ENCODE data around the gene STAT5B.
"Not testable (repeated sequence)": the region's sequence is repeated elsewhere in the genome, so short reads cannot be mapped to it uniquely, and the experiment has no call there.

The STAT5B gene

DNA sequence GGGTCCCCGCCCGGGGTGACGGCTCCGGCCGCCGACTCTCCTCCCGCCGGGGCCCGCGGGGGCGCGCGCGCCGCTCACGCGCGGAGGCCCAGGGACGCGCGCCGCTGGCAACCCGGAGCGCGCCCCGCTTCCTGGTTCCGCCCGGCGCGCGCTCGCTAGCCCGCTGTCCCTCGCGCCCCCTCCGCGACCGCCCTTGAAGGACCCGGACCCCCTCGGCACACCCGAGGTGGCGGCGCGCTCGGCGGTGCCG, at the start of gene STAT5B:
TSS of gene STAT5B (minus strand) at position 33 of the 250 bp plus-strand sequence. CDS start 44,264 bp downstream, outside the sequence.
- peak in 1 of 2 donors; percentile 56 for DNase-seq (ENCODE audit: low read depth in 2 of 2)

DNA sequence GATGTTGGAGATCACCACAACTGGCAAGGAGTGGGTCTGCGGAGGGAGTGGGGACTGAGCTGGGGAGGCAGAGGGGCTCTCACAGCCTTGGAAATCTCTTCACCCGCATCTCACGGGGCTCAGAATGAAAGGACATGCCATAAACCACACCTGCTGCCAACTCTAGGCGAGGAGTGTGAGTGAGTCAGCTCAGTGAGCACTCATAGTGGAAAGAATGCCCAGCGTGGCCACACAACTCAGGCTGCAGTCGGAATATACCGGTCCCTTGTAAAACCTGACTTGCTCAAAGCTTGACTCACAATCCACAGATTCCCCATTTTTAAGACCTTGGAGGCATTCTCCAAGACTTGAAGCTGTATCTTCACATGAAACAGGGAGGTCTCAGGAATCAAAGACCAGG, 48.8 kb upstream of the STAT5B start:
- no peak for DNase-seq (ENCODE audit: low read depth in 2 of 2)

DNA sequence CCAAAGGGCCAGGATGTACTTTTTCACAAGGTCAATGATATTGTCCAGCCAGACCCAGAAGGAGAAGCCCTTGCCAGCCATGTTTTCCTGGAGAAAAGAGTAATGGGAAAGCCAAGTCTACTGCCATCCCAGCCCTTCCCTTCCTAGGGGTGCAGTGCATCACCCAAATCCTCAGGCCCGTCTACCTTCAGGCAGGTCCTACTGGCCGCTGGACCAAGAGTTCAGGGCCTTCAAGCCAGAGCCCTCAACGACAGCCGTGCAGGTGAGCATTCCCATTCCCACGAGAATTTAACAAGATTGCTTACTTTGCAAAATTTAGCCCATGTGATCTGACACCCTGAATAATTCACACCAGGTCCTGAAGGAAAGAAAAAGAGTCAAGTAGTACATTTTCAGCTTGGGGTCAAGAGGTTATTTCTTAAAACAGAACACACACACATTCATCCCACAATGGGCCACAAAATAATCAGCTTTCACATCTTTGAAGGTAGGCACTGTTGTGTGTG, 47.1 kb upstream of the STAT5B start:
- DNase-seq (ENCODE audit: low read depth in 2 of 2): no peak

GRCh38 chr17:42322382-42323267, 46.4 kb upstream of the STAT5B start:
- DNase-seq (ENCODE audit: low read depth in 2 of 2): peak; percentile 84 to 87

GRCh38 chr17:42321555-42321954, 45.4 kb upstream of the STAT5B start:
- DNase-seq (ENCODE audit: low read depth in 2 of 2): no peak

- not testable (repeated sequence) for DNase-seq (ENCODE audit: low read depth in 2 of 2)
These were observed 41.8 kb upstream of the STAT5B start for GRCh38 chr17:42317967-42318366.

GRCh38 chr17:42317266-42317845, 41.2 kb upstream of the STAT5B start:
- no peak for DNase-seq (ENCODE audit: low read depth in 2 of 2)

- no peak for DNase-seq (ENCODE audit: low read depth in 2 of 2)
These were observed 40.6 kb upstream of the STAT5B start for GRCh38 chr17:42316755-42317154.

GRCh38 chr17:42315402-42316156, 39.4 kb upstream of the STAT5B start:
- no peak for DNase-seq (ENCODE audit: low read depth in 2 of 2)

DNA sequence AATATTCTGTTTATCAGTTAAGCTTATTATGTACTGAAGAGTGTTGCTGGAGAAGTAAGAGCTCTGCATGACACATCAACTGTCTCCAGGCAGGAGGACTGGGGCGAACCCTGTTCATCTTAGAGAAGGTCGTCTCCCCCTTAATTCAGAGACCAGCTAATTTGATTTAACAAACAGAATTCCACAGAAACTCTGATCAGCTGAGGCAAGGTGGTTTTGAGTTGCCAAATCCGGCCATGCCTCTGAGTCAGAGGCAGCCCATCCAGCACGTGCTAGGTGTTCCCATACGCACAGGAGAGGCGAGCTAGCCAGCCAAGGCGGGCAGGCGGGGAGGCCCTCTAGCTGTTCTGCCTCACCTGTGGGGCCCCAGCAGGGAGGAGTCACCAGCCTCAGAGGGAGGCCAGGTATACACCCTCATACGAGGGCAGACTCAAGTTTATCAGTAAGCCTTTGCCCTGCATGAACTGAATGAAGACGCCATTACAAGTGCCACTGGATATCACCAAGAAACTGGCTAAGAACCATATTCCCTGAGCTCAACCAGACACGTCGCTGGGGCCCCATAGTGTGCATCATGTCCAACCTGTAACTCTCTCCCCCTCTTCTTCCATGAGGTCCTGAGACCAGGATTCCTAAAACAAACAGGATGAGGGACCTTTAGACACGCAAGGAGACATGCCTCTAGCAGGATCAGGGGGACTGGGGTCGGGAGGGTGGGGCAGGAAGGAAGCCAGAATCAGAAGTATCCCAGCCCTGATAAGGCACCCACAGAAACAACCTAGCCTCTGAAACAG, 37.8 kb upstream of the STAT5B start:
- DNase-seq (ENCODE audit: low read depth in 2 of 2): no peak

DNA sequence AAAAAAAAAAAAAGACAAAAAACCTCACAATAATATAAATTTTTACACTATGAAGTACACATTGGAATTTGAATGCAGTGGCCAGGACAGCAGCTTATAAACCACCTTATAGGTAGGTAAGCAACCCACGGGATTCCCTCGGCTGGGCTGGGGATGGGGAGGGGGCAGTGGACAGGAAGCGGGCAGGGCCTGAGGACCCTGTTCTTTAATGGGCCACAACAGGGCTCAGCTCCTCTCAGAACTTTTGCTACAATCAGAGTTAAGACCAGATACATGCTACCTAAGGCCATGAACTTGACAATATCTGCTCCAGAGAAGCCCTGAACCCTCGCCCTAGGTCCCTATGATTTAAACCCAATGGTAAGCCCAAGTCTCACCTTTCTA, 37.2 kb upstream of the STAT5B start:
- DNase-seq (ENCODE audit: low read depth in 2 of 2): no peak

- peak; percentile 72 to 76 for DNase-seq (ENCODE audit: low read depth in 2 of 2)
These were observed 36.3 kb upstream of the STAT5B start for GRCh38 chr17:42312285-42313130.

DNA sequence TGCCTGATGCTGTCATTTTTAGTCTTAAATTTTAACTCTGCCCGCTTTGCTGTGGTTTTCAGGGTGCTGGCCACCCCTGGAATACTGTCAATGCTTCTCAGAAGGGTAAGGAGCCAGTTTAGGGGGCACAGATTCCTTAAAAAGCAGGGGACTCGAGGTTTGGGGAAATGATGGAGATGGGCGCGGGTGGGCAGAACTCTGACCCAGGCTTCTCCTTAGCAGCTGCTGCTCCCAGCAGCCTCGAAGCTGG, 35.8 kb upstream of the STAT5B start:
- no peak for DNase-seq (ENCODE audit: low read depth in 2 of 2)

GRCh38 chr17:42311240-42312034, 35.2 kb upstream of the STAT5B start:
- DNase-seq (ENCODE audit: low read depth in 2 of 2): no peak

GRCh38 chr17:42310787-42311215, 34.6 kb upstream of the STAT5B start:
- no peak for DNase-seq (ENCODE audit: low read depth in 2 of 2)

- DNase-seq (ENCODE audit: low read depth in 2 of 2): no peak
These were observed 34.0 kb upstream of the STAT5B start for GRCh38 chr17:42309986-42310786.

- DNase-seq (ENCODE audit: low read depth in 2 of 2): no peak
These were observed 33.0 kb upstream of the STAT5B start for GRCh38 chr17:42309142-42309541.

DNA sequence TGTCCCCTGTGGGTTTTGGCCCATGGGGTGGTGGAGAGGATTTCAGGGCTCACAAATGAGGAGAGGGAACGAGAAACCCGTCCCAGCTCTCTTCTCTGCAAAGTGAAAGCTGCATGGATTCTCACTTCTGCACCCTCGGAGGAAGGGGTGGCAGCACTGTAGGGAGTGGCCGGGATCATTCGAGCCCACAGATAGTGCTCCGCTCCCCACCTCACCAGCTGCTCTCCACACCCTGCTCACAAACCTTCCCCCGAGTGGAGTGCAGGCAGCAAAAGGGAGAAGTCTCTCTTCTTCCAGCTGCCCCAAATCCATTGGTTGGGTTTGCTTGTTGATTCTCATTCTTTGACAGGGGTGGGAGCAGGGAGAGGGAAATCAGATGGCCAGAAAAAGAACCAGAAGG, 32.3 kb upstream of the STAT5B start:
- no peak for DNase-seq (ENCODE audit: low read depth in 2 of 2)

DNA sequence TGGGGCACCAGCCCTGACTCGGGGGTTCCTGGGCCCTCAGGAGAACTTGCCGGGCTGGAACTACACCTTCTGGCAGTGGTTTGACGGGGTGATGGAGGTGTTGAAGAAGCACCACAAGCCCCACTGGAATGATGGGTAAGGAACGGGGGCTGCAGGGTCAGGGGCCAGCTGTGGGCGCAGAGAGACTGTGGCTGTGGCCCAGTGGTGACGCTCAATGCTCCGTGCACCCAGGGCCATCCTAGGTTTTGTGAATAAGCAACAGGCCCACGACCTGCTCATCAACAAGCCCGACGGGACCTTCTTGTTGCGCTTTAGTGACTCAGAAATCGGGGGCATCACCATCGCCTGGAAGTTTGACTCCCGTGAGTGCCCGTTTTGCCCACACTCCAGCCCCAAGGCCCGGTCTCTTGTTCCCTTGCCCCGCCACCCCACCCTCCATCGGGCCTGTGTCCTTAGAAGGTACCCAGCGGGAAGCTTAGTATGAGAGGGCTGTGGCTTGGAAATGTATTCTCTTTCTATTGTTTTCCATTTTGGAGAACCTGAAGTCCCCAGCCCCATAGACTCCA, 31.3 kb upstream of the STAT5B start:
- no peak for DNase-seq (ENCODE audit: low read depth in 2 of 2)
